GM21515 (cell line): ENCODE measurements around the gene UGCG.
"Not testable (repeated sequence)": the region's sequence is repeated elsewhere in the genome, so short reads cannot be mapped to it uniquely, and the experiment has no call there.

Experiments used
- ATAC-seq: cut with Tn5 transposase; IDR thresholded peaks from one replicate; pipeline ENCODE4 v1.9.1; 2021; ENCODE audit not compliant: unreplicated experiment

UGCG gene

GRCh38 chr9:111895996-111896941, at the start of gene UGCG:
TSS of gene UGCG (plus strand) at chr9:111896814. CDS start at chr9:111897216, 402 bp downstream.
- peak; percentile 82 for ATAC-seq

- no peak for ATAC-seq
Measured at GRCh38 chr9:111851553-111851952, 45.1 kb upstream of the UGCG start.

GRCh38 chr9:111852291-111852690, 44.3 kb upstream of the UGCG start:
- no peak for ATAC-seq

GRCh38 chr9:111853450-111853827, 43.2 kb upstream of the UGCG start:
- ATAC-seq, result no peak

- no peak for ATAC-seq
Measured at GRCh38 chr9:111854799-111855198, 41.8 kb upstream of the UGCG start.

GRCh38 chr9:111857555-111858211, 38.9 kb upstream of the UGCG start:
- no peak for ATAC-seq

- ATAC-seq, result no peak
Measured at GRCh38 chr9:111860443-111860842, 36.2 kb upstream of the UGCG start.

- no peak for ATAC-seq
Measured at GRCh38 chr9:111863636-111864035, 33.0 kb upstream of the UGCG start.

- ATAC-seq, result no peak
Measured at GRCh38 chr9:111866976-111867375, 29.6 kb upstream of the UGCG start.

GRCh38 chr9:111868475-111868874, 28.1 kb upstream of the UGCG start:
- no peak for ATAC-seq

- ATAC-seq, result no peak
Measured at GRCh38 chr9:111870774-111871498, 25.7 kb upstream of the UGCG start.

GRCh38 chr9:111871499-111871855, 25.1 kb upstream of the UGCG start:
- no peak for ATAC-seq

GRCh38 chr9:111872886-111873285, 23.7 kb upstream of the UGCG start:
- no peak for ATAC-seq

- ATAC-seq, result no peak
Measured at GRCh38 chr9:111873901-111874300, 22.7 kb upstream of the UGCG start.

- ATAC-seq, result no peak
Measured at GRCh38 chr9:111874500-111874899, 22.1 kb upstream of the UGCG start.

- not testable (repeated sequence) for ATAC-seq
Measured at GRCh38 chr9:111875291-111875690, 21.3 kb upstream of the UGCG start.

- not testable (repeated sequence) for ATAC-seq
Measured at GRCh38 chr9:111875691-111876090, 20.9 kb upstream of the UGCG start.

GRCh38 chr9:111876179-111876578, 20.4 kb upstream of the UGCG start:
- ATAC-seq, result no peak

GRCh38 chr9:111877420-111877819, 19.2 kb upstream of the UGCG start:
- ATAC-seq, result no peak

GRCh38 chr9:111878946-111879345, 17.7 kb upstream of the UGCG start:
- ATAC-seq, result no peak

- no peak for ATAC-seq
Measured at GRCh38 chr9:111886983-111887718, 9.5 kb upstream of the UGCG start.
